GM19043 (cell line): ENCODE results near the gene ZNF436.

ENCODE experiments used
- ATAC-seq: cut with Tn5 transposase; IDR thresholded peaks from one replicate; pipeline ENCODE4 v1.9.1; 2021; ENCODE audit warnings: low read depth; ENCODE audit not compliant: unreplicated experiment

Gene ZNF436

GRCh38 chr1:23369335-23370013 lies at the start of gene ZNF436:
TSS of gene ZNF436 (minus strand) at chr1:23369836. CDS start at chr1:23368005, 1,831 bp downstream.
- ATAC-seq: no peak

GRCh38 chr1:23419180-23419579 lies 49.5 kb upstream of the ZNF436 start:
- ATAC-seq: no peak

GRCh38 chr1:23417570-23417969 lies 47.9 kb upstream of the ZNF436 start:
- ATAC-seq: no peak

GRCh38 chr1:23416964-23417363 lies 47.3 kb upstream of the ZNF436 start:
- no peak for ATAC-seq

- ATAC-seq: no peak
These were observed 39.2 kb upstream of the ZNF436 start for GRCh38 chr1:23408797-23409290.

- ATAC-seq: no peak
These were observed 37.5 kb upstream of the ZNF436 start for GRCh38 chr1:23407016-23407630.

- ATAC-seq: no peak
These were observed 36.3 kb upstream of the ZNF436 start for GRCh38 chr1:23405946-23406345.

- ATAC-seq: no peak
These were observed 34.3 kb upstream of the ZNF436 start for GRCh38 chr1:23403735-23404486.

- ATAC-seq: no peak
These were observed 33.7 kb upstream of the ZNF436 start for GRCh38 chr1:23403355-23403734.

- no peak for ATAC-seq
These were observed 33.4 kb upstream of the ZNF436 start for GRCh38 chr1:23403038-23403336.

GRCh38 chr1:23402286-23403037 lies 32.8 kb upstream of the ZNF436 start:
- no peak for ATAC-seq

GRCh38 chr1:23401313-23401712 lies 31.7 kb upstream of the ZNF436 start:
- ATAC-seq: no peak

- ATAC-seq: no peak
These were observed 30.9 kb upstream of the ZNF436 start for GRCh38 chr1:23400324-23401114.

- ATAC-seq: no peak
These were observed 29.6 kb upstream of the ZNF436 start for GRCh38 chr1:23399229-23399628.

- ATAC-seq: no peak
These were observed 28.3 kb upstream of the ZNF436 start for GRCh38 chr1:23397908-23398307.

- ATAC-seq: no peak
These were observed 26.7 kb upstream of the ZNF436 start for GRCh38 chr1:23396380-23396779.

- no peak for ATAC-seq
These were observed 26.2 kb upstream of the ZNF436 start for GRCh38 chr1:23395849-23396248.

- ATAC-seq: no peak
These were observed 25.6 kb upstream of the ZNF436 start for GRCh38 chr1:23395154-23395724.

- no peak for ATAC-seq
These were observed 25.0 kb upstream of the ZNF436 start for GRCh38 chr1:23394684-23395083.

GRCh38 chr1:23394181-23394580 lies 24.5 kb upstream of the ZNF436 start:
- ATAC-seq: no peak
